GM13977 (cell line): ENCODE data around the gene TPRN.

Experiments
- DNase-seq: peaks from one replicate; pipeline ENCODE4 v3.0.0; 2012; ENCODE audit warnings: low spot score
- in situ Hi-C: fragments of 300-500 bp; cut with MboI; formaldehyde crosslinking; loops from one replicate; pipeline ENCODE4 v1.12.0; 2022; ENCODE audit warnings: low sequenced_read_pairs, low pct_unique_long_range_greater_than_20kb, mixed read lengths, inconsistent platforms; ENCODE audit not compliant: unreplicated experiment
- TF ChIP-seq, protein P1 (sequence below): IDR thresholded peaks from 2 replicates; pipeline ENCODE4 v1.5.1; 2012; ENCODE audit warnings: mild to moderate bottlenecking, control low read depth; ENCODE audit not compliant: insufficient read depth; ENCODE audit errors: extremely low read depth, missing control alignments

Gene TPRN

DNA sequence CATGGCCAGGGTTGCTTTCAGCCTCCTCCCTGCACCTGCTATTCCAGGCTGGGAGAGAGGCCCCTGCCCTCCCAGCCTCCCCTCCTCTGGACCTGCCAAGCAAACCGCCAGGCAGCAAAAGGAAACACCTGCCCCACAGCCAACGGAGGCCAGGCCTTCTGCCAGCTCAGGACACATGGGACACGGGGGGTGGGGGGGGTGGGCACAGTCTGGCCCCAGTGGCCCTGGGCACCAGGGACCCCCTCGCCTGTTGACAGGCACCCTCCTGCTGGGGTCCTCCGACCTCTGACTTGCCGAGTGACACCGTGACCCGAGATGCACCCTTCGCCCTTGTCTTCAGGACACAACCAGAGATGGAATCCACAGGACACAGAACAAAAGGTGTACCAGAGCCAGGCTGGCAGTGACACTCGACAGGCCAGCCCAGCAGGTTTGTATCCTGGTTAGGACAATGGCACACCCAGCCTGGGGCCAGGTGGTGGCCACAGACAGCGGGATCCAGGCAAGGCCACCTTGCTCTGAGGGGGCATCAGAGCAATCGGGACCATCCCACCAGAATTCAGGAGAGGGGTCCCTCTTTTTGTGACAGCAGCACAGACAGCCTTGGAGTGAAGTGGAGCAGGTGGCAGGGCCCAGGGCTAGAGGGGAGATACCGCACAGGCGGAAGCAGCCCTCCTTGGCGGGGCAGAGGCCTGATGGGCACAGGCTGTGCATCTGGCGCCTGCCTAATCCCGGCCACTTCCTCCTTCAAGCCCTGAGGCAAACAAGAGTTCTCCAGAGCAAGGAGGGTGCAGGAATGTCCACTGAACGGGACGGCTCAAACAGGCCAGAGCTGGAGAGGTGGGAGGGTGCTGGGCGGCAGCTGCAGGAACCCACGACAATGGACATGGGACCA lies 27.4 kb downstream of the TPRN start:
- peak; percentile 48 for DNase-seq
- in situ Hi-C loops = no loop called here
- TF ChIP-seq, protein P1, sequence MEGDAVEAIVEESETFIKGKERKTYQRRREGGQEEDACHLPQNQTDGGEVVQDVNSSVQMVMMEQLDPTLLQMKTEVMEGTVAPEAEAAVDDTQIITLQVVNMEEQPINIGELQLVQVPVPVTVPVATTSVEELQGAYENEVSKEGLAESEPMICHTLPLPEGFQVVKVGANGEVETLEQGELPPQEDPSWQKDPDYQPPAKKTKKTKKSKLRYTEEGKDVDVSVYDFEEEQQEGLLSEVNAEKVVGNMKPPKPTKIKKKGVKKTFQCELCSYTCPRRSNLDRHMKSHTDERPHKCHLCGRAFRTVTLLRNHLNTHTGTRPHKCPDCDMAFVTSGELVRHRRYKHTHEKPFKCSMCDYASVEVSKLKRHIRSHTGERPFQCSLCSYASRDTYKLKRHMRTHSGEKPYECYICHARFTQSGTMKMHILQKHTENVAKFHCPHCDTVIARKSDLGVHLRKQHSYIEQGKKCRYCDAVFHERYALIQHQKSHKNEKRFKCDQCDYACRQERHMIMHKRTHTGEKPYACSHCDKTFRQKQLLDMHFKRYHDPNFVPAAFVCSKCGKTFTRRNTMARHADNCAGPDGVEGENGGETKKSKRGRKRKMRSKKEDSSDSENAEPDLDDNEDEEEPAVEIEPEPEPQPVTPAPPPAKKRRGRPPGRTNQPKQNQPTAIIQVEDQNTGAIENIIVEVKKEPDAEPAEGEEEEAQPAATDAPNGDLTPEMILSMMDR = no peak

DNA sequence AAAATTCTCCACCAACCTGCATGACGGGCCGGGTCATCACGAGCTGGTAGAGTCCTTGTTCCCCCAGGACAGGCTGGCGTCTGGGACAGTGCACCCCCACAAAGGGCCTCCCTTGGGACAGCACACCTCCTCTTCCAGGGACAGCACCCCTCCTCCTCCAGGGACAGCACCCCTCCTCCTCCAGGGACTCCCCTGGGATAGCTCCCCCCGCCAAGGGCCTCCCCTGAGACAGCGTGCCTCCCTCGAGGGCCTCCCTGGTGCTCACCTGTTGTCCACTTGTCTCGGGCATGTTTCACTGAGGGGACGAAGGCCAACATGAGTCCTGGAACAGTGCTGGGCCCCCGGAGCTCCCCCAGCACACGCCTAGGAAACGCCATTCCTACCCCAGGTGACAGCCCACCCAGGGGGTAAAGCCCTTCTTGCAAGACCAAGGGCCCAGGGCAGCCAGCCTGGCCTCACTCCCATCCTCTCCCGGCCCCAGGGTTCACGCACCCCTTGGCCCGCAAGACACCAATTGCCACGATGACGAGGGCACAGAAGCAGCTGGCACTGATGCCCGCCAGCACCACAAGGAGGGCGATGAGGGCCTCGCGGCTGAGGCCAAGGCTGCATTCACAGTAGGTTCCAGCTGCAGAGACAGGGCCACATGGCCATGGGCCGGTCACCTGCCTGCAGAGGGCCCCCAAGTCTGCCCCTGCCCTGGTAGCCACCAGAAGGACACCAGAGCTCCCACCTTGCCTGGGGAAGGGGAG lies 29.2 kb downstream of the TPRN start:
- TF ChIP-seq, protein P1 = no peak
- peak; percentile 38 for DNase-seq
- in situ Hi-C loops = no loop called here

DNA sequence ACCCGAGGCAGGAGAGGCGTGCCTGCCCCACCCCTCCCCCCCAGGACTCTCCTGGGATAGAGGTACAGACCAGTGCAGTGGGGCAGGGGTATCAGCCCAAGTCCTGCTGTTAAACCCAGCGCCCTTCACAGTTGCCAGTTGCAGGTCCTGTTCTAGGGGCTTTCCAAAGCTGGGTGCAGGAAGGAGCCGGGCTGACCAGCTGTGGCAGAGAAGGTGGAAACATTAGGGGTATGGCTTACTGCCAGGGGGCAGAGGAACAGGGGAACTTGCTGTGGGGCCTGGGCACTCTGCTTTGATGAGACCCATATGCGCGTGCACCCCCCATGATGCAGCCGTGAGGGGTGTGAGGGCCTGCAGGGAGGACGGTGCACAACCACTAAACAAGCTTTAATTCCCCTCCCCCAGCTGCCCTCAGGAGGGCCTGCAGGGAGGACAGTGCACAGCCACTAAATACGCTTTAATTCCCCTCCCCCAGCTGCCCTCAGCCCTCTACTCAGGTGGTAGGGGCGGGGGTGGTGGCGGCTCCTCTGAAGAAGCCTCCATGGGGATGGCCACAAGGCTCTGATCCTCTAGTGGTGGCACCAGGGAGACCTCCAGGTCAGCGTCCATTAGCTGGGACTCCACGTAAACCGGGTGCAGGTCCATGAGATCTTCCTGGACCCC lies 29.9 kb downstream of the TPRN start:
- DNase-seq = peak; percentile 50
- in situ Hi-C loops = no loop called here

DNA sequence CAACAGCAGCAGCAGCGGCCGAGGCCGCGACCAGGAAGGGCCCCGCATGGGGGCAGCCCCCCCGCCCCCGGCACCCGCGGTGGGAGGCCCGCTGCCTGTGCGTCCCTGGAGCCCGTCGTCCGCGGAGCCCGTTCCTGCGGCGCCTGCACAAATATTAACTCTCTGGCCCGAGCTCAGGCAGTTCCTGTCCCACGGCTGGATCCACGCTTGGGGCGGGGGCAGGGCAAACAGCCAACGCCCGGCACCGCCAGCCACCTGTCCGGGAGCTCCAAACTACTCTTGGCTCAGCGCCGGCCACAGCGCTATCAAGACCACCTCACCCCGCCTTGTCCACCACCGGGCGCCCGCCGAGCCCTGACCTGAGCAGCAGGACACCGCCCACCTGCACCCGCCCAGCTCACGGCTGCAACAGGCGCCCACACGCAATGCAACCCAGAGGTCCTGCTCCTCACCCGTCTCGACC lies 30.6 kb downstream of the TPRN start, which contains the start of gene LRRC26:
TSS of gene LRRC26 (minus strand) at position 156 of the 463 bp plus-strand sequence. CDS start at position 48, 108 bp downstream.
- TF ChIP-seq, protein P1 = no peak
- in situ Hi-C loops = no loop called here
- peak; percentile 31 for DNase-seq

More for the DNA sequence above, 29.9 kb downstream of the TPRN start:
- TF ChIP-seq, protein P1 = no peak

DNA sequence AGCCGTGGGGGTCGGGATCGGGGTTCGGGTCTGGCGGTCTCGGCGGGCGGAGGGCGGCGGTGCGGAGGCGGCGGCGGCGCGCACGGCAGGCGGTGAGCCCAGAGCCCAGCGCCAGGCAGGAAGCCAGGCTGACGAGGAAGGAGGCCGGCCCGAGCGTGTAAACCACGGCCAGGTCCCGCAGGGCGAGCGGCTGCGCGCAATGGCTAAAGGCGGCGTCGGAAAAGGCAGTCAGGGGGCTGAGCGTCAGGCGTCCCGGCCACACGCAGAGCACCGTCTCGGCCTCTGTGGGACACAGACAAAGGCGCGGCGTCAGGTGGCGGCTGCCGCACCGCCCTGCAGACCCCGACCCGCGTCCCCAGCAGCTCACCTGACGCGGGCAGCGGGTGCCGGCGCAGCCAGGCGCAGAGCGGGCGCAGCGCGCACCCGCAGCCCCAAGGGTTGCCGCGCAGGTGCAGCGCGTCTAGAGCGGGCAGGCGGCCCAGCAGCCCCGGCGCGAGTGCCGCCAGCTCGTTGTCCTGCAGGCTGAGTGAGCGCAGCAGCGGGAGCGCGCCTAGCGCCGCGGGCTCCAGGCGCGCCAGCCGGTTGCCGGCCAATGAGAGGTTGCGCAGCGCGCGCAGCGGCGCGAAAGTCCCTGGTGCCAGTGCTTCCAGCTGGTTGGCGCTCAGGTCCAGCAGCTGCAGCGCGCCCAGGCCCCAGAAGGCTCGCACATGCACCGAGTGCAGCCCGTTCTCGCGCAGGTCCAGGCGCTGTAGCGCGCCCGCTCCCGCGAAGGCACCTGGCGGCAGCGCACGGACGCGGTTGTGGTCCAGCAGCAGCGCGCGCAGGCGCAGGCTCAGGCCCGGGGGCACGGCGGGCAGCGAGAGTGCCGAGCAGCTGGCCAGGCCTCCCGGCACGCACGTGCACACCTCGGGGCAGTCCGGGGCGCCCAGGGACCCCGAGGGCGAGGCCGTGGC lies 31.4 kb downstream of the TPRN start:
- TF ChIP-seq, protein P1 = no peak
- peak; percentile 87 for DNase-seq
- in situ Hi-C loops = no loop called here
